HFFc6 (cell line): ENCODE results near the gene GIMAP5. TPM values are rescaled to one million over a fixed set of nuclear protein-coding genes. Genes with fewer than 3 reads are reported as not detected.

Experiments
- DNase-seq: peaks from one replicate; pipeline ENCODE4 v3.0.0-alpha.2; 2018
- H3K27ac Mint-ChIP-seq: 2 replicates; pipeline ENCODE4 v1.8.0; 2020; ENCODE audit warnings: mild to moderate bottlenecking, mixed read lengths
- H3K27me3 Mint-ChIP-seq: 2 replicates; pipeline ENCODE4 v1.8.0; 2021; ENCODE audit warnings: mild to moderate bottlenecking, moderate library complexity, mixed read lengths; ENCODE audit not compliant: insufficient read depth
- H3K36me3 Mint-ChIP-seq: 2 replicates; pipeline ENCODE4 v1.8.0; 2021; ENCODE audit warnings: low read depth, mixed read lengths
- H3K4me1 Mint-ChIP-seq: 2 replicates; pipeline ENCODE4 v1.8.0; 2020; ENCODE audit warnings: low read depth, mixed read lengths
- H3K4me3 Mint-ChIP-seq: 2 replicates; pipeline ENCODE4 v1.8.0; 2020; ENCODE audit warnings: mild to moderate bottlenecking, moderate library complexity, mixed read lengths
- H3K9me3 Mint-ChIP-seq: 2 replicates; pipeline ENCODE4 v1.8.0; 2020; ENCODE audit warnings: mild to moderate bottlenecking, mixed read lengths
- CTCF ChIP-seq: fragments of 200-600 bp; sonication (generic); IDR thresholded peaks from 2 replicates; pipeline ENCODE4 v1.5.0; 2021; ENCODE audit warnings: antibody characterized with exemption, mild to moderate bottlenecking
- total RNA-seq, 6 experiments: library from RNA; stranded (reverse); fragmentation: NEBNext Ultra II Directional; extraction: Animal tissue kit (Norgen Biotek cat#: 25700); gene quantifications; 2 replicates in 1 of 6; 3 replicates in 5 of 6; pipeline ENCODE4 v1.2.3, GENCODE V29; 2021

GIMAP5 gene
- total RNA-seq, 6 experiments from 2014 or later, result not detected

DNA sequence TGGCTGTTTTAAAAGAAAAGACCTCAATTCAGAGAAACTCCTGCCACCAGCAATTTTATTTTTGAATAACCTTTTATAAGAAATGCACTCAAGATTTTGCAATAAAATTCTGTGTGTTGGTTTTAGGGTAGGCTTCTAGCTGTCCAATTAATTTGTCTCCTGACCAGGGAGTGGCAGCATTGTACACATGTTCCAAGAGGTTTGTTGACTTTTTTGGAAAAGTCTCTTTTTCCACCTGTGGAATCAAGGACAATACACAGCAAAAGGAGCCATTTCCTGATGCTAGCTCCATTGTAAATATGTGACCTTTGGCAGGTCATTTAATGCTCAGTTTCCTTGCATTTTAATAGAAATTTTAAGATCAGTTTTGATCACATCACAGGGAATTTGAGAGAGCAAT is 1.8 kb downstream of the GIMAP5 start:
- Mint-ChIP-seq H3K36me3 (no peaks in the 10 kb centered on the region; the same call in 1 of the 2 replicates), H3K4me3 (no peak overlapping the region), H3K9me3 (peaks cover 45% of the 10 kb centered on the region), H3K27me3 (no peaks in the 10 kb centered on the region; the same call in 1 of the 2 replicates), H3K27ac (no peak overlapping the region), H3K4me1 (no peaks in the 10 kb centered on the region)
- no peak for DNase-seq
- TF ChIP-seq CTCF, result no peak

GRCh38 chr7:150740053-150740452 is 2.8 kb downstream of the GIMAP5 start:
- H3K36me3 Mint-ChIP-seq, result no peaks in the 10 kb centered on the region; the same call in 1 of the 2 replicates
- no peaks in the 10 kb centered on the region; the same call in 1 of the 2 replicates for H3K27me3 Mint-ChIP-seq
- no peaks in the 10 kb centered on the region for H3K4me1 Mint-ChIP-seq
- no peak for TF ChIP-seq CTCF
- no peak overlapping the region for H3K4me3 Mint-ChIP-seq
- DNase-seq, result no peak
- H3K27ac Mint-ChIP-seq, result no peak overlapping the region
- peaks cover 38% of the 10 kb centered on the region for H3K9me3 Mint-ChIP-seq

DNA sequence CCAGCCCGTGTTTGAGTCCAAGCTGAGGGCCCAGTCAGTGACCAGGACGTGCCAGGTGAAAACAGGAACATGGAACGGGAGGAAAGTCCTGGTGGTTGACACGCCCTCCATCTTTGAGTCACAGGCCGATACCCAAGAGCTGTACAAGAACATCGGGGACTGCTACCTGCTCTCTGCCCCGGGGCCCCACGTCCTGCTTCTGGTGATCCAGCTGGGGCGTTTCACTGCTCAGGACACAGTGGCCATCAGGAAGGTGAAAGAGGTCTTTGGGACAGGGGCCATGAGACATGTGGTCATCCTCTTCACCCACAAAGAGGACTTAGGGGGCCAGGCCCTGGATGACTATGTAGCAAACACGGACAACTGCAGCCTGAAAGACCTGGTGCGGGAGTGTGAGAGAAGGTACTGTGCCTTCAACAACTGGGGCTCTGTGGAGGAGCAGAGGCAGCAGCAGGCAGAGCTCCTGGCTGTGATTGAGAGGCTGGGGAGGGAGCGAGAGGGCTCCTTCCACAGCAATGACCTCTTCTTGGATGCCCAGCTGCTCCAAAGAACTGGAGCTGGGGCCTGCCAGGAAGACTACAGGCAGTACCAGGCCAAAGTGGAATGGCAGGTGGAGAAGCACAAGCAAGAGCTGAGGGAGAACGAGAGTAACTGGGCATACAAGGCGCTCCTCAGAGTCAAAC is 5.2 kb downstream of the GIMAP5 start:
- Mint-ChIP-seq H3K9me3 (peaks cover 49% of the 10 kb centered on the region), H3K4me1 (no peaks in the 10 kb centered on the region), H3K27me3 (no peaks in the 10 kb centered on the region), H3K36me3 (peaks cover 5% of the 10 kb centered on the region; the same call in 1 of the 2 replicates), H3K4me3 (no peak overlapping the region), H3K27ac (no peak overlapping the region)
- no peak for DNase-seq
- TF ChIP-seq CTCF, result no peak

GRCh38 chr7:150744041-150744656 is 6.9 kb downstream of the GIMAP5 start:
- DNase-seq, result no peak
- Mint-ChIP-seq H3K4me1 (no peaks in the 10 kb centered on the region), H3K27me3 (no peaks in the 10 kb centered on the region; the same call in 1 of the 2 replicates), H3K36me3 (peaks cover 5% of the 10 kb centered on the region; the same call in 1 of the 2 replicates), H3K4me3 (no peak overlapping the region), H3K27ac (no peak overlapping the region), H3K9me3 (peaks cover 43% of the 10 kb centered on the region)
- TF ChIP-seq CTCF, result no peak

- Mint-ChIP-seq H3K4me3 (no peak overlapping the region), H3K9me3 (peaks cover 45% of the 10 kb centered on the region), H3K27me3 (no peaks in the 10 kb centered on the region; the same call in 1 of the 2 replicates), H3K4me1 (no peaks in the 10 kb centered on the region), H3K36me3 (peaks cover 5% of the 10 kb centered on the region; the same call in 1 of the 2 replicates), H3K27ac (no peak overlapping the region)
- TF ChIP-seq CTCF, result no peak
- no peak for DNase-seq
Observed at GRCh38 chr7:150745086-150745485, 7.9 kb downstream of the GIMAP5 start.
